Measurements from ENCODE around the gene PLD4.

GRCh38 chr14:104972301-104973134 lies 47.8 kb downstream of the PLD4 start:
- TF ChIP-seq TAF1 (IDR thresholded peaks at IDR 0.05; ENCODE audit: borderline replicate concordance, insufficient read depth, low read length): no peak
- no peak for TF ChIP-seq POLR2AphosphoS5 (IDR thresholded peaks at IDR 0.05; ENCODE audit: low read depth, low read length)
- TF ChIP-seq SIN3A (IDR thresholded peaks at IDR 0.05; ENCODE audit: borderline replicate concordance, insufficient read depth, low read length): no peak
